Measurements from ENCODE around the gene FAM219B.
"Not testable (repeated sequence)": the region's sequence is repeated elsewhere in the genome, so short reads cannot be mapped to it uniquely, and the experiment has no call there.

The FAM219B gene, protein sequence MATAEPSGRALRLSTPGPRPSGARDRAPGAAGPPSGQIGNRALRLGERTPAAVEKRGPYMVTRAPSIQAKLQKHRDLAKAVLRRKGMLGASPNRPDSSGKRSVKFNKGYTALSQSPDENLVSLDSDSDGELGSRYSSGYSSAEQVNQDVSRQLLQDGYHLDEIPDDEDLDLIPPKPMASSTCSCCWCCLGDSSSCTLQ

DNA sequence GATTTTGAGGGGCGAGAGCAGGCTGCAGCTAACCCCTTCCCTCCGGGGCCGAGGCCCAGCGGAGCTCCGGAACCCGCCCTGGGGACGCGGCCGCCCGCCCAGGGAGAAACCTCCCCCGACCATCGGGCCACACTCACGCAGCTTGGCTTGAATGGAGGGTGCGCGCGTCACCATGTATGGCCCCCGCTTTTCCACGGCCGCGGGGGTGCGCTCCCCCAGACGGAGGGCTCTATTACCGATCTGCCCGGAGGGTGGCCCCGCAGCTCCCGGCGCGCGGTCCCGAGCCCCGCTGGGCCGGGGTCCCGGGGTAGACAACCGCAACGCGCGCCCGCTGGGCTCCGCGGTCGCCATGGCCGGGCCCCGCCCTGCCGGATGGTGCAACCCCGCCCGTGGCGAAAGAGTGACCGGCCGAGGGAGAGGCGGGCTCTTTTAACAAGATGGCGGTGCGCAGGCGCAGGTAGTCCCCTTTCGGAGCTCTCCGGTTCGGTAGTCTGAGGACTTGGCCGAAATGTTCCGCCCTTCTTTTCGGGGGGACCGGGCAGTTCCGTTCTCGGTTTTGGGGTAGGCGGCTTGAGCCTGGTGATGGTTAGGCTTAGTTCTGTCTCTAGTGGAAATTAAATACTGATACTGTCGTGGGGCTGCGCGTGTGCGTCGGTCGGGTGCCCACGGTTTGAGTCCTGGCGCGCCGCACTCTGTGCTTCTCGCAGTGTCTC, at the start of gene FAM219B:
Gene FAM219B (minus strand): TSS at position 402 of the 713 bp plus-strand sequence. CDS start 51 bp downstream, at position 351.
- DNase-seq (ENCODE audit: low read depth in 2 of 2) = peak; percentile 60 to 64

DNA sequence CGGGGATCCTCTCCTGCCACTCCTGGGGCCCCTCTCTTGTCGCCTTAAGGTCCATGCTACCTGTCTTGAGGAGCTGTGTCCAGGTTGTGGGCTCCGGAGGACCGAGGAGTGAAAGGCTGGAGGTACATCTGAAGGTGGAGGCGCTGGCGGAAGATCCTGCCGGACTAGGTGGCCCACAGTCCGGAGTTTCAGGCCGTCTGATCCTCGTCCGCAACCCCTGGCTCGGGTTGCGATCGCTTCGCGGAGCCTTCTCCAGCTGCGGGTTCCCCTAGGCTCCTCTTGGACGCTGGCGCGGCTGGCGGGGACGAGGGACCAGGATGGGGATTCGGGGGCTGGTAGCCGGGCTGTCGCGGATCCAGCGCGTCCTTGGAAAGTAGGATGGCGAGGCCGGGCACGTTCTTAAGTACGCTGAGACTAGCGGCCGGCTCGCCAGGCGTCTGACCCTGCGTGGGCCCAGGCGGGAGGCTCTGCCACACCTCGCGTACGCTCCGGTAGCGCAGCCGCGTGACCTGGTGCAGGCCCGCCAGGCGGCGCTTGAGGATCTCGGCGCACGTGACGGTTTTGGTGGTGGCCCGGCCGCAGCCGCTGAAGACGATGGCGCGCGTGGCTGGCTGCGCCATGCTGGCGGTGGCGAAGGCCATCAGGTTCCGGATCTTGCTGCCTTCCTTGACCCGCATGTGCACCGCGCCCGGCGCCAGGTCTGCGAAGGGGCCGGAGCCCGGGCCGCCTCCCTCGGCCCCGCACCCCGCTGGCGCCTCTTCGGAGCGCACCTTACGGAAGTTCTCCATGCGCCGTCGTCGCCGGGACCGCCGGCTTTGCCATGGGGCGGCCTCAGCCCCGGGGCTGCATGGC, 49.4 kb upstream of the FAM219B start:
- DNase-seq (ENCODE audit: low read depth in 2 of 2) = no peak

DNA sequence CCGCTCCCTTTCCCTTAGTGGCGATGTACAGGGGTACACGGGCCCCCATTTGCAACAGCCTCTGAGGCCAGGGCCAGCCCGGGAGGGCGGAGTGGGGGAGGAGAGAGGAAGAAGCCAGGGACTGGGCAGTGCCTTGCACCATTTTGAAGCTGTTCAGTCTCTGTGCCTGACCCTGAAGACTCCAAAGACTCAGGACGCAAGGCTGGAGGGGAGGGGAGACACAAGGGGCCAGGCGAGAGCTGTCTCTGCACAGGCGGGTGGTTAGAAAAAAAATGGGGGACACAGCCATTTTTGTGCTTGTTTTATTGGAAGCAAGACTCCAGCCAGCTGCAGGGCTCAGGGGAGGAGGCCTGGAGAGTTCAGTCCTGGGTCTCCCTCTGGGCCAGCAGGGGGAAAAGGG, 48.4 kb upstream of the FAM219B start:
- no peak for DNase-seq (ENCODE audit: low read depth in 2 of 2)

DNA sequence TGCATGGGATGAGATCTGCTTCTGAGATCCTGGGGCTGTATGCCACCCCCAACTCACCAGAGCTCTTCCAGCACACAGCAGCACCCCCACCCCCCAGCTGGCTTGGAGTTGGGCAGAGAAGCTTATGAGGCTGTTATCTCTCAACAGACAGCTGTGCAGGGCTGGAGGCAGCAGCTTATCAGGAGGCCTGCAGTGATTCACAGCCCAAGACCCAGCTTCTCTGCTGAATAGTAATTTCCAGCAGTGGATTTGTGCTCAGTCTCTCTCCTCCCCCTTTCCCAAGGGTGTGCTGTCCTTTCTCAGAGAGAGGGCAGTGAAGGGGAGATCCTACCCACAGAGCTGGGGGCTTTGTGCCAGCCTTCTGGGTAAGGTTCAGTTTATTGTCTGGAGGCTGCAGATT, 47.9 kb upstream of the FAM219B start:
- no peak for DNase-seq (ENCODE audit: low read depth in 2 of 2)

DNA sequence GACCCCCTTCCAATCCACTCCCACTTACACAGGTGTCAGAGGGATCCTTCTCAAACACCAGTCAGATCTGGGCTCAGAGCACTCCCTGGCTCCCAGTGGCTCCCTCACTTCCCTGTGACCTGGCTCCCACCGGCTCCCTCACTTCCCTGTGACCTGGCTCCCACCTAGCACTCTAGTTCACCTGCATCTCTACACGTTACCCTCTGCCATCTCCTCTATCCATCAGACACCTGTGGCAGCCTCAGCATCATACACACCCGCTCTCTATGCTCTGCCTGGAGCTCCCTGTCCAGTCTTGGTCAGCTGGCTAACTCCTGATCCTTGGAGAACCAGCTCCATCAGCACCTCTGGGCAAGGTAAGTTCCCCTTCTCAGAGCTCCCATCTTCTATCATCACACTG, 44.4 kb upstream of the FAM219B start:
- no peak for DNase-seq (ENCODE audit: low read depth in 2 of 2)

DNA sequence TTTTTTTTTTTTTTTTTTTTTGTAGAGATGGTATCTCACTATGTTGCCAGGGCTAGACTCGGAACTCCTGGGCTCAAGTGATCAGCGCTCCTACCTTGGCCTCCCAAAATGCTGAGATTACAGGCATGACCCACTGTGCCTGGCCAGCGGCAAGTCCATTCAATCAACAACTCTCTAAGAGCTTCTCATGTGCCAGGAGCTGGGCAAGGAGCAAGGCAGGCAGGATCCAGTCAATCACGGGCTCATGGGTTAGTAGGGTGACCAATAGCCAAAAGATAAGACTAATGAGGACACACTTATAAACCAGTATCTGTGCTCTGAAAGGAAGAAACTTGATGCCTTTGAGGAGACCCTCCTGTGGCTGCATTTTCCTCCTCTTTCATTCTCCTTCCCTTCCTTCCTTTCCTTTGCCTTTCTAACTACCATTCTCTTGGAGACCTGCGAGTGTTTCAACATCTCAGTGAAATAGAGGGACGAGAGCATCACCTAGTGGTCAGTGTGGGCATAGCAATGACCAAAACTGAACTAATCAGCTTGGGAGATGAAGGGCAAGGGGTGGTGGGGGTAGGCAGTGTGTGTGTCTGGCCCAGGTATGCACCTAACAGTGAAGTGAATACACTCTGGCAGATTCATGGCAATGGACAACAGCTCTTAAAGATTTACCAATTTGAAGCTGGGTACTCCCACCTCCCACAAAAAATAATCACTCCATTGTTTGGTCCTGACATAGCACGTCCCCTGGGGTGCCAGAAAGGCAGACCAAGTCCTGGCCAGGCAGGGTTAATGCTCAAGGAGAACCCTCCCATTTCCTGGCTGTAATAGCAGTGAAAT, 43.6 kb upstream of the FAM219B start:
- peak; percentile 42 to 44 for DNase-seq (ENCODE audit: low read depth in 2 of 2)

DNA sequence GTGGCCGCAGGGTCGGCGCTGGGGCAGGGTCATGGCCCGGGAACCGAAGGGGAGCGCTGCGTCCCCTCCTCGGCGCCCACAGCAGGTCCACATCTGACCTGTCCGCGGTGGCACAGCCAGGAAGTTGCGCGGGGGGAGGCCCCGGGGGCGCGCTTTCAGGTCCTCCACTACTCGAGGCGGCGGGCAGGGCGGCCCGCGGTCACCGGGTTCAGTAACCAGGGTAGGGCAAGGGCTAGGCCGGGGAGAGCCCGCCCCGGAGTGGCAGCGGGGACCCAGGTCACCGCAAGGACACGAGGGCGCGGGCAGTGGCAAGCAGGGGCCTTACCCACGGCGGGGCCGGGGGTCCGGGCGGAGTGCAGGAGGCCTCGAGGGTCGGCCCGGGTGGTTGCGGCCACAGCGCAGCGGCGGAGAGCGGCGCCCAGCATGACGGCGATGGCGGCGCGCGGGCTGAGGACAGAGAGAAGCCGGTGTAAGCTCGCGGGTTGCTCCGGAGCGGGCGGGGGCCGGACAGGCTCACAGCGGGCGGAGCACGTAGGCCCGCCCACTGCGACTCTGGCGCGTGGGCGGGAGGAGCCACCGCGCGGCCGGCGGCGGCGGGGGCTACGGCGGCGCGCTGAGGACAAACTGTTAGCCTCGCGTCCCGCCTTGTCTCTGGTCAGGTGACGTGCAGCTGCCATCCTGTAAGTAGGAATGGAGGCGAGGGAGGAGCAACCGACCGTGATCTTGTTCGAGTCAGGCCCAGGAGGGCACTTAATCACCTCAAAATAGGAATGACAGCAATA, 31.1 kb upstream of the FAM219B start, which contains the start of gene COX5A:
Gene COX5A (minus strand): TSS at position 484 of the 782 bp plus-strand sequence. CDS start 59 bp downstream, at position 425.
- peak; percentile 90 to 93 for DNase-seq (ENCODE audit: low read depth in 2 of 2)

DNA sequence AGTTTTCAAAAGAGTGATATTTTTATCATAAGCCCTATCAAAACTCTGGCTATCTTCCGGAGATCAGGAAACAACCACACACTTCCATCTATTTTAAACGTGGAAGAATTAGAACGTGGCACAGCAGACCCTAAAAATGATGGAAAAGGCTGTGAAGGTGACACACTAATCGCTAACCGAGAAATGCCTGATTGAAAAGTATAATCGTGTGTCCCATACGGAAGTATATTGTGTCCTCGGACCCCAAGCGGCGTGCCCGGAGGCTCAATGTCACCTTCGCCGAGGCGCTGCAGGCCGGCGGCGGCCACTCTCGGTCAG, 30.6 kb upstream of the FAM219B start:
- DNase-seq (ENCODE audit: low read depth in 2 of 2) = no peak

DNA sequence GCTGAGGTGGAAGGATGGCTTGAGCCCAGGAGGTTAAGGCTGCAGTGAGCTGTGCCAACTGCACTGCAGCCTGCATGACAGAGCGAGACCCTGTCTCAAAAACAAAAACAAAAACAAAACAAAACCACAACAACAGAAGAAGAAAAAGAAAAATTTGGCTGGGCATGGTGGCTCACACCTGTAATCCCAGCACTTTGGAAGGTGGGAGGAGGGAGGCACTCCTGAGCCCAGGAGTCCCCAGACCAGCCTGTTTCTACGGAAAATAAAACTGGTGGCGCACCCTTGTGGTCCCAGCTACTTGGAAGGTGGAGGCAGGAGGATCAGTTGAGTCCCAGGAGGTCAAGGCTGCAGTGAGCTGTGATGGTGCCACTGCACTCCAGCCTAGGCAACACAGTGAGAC, 28.5 kb upstream of the FAM219B start:
- not testable (repeated sequence) for DNase-seq (ENCODE audit: low read depth in 2 of 2)

DNA sequence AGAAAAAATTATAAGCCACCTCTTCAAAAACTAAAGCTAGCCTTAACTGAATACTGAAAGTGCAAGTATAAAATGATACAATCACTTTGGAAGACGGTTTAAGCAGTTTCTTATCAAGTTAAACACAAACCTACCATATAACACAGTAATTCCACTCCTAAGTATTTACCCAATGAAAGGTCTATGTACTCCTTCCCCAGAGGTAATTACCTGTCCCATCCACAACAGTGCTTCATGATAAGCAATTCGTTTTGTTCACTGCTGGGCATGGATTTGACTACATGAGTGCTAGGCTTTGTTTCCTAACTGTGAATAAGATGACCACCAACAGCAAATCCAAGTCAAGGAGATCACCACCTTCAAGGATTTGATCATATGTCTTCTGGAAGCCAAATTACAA, 26.9 kb upstream of the FAM219B start:
- no peak for DNase-seq (ENCODE audit: low read depth in 2 of 2)

DNA sequence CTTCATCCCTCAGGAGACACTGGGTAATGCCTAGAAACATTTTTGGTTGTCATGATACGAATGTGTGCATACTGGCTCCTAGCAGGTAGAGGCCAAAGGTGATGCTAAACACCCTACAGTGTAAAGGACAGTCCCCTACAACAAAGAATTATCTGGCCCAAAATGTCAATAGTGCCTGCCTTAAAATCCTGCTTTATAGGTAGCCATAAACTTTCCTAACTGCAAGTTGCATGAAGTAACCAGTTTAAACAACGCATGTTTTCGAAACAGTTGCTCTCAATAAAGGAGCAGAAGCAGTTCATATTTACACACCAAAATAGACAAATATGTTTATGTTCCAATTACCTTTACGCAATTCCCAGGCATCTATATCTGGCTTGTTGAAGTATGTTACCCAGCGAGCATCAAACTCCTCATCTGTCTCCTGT, 22.1 kb upstream of the FAM219B start:
- DNase-seq (ENCODE audit: low read depth in 2 of 2) = no peak

DNA sequence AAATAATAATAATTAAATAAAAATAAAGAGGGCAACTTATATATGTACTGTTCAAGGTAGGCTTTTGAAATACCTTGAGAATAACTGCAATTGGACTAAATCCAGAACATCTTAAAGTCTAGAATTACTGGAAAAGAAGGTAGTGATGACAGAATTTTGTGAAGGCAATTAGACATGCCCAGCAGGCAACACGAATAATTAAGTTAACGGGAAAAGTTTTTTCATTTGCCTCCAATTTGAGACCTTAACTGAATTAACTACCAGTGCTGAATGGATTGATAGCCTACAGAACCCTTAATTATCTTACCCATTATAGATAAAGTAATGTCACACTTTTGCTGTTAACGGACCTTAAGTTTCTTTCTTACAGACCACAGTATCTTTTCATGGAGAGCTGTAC, 17.9 kb upstream of the FAM219B start:
- no peak for DNase-seq (ENCODE audit: low read depth in 2 of 2)

DNA sequence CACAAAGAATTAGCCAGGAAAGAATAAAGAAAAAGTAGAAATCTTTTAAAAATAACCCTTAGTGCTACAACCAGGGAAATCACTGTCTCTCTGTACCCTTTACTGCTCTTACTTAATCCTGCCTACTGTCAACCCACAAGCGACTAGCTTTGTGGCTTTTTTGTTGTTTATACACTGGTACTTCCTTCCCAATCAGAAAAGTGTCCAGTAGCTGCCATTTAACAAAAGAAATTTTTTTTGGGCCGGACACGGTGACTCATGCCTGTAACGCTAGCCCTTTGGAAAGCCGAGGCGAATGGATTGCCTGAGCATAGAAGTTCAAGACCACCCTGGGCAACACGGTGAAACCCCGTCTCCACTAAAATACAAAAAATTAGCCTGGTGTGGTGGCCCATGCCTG, 13.8 kb upstream of the FAM219B start:
- no peak for DNase-seq (ENCODE audit: low read depth in 2 of 2)

DNA sequence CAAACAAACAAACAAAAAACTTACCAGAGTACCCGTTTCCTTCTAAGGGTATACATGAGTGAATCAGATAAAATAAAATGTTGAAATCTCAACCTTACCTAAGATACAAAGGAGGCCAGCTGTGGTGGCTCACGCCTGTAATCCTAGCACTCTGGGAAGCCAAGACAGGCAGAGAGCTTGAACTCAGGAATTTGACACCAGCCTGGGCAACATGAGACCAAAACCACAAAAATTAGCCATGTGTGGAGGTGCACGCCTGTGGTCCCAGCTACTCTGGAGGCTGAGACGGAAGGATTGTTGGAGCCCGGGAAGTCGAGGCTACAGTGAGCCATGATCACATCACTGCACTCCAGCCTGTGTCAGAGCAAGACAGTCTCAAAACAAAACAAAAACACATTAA, 11.0 kb upstream of the FAM219B start:
- no peak for DNase-seq (ENCODE audit: low read depth in 2 of 2)

DNA sequence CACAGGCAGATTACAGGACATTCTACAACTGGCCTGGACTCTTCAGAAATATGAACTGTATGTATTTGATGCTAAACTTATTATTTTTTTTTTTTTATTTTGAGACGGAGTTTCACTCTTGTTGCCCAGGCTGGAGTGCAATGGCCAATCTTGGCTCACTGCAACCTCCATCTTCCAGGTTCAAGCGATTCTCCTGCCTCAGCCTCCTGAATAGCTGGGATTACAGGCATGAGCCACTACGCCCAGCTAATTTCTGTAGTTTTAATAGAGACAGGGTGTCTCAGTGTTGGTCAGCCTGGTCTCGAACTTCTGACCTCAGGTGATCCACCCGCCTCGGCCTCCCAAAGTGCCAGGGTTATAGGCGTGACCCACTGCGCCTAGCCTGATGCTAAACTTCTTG, 7.1 kb upstream of the FAM219B start:
- not testable (repeated sequence) for DNase-seq (ENCODE audit: low read depth in 2 of 2)

DNA sequence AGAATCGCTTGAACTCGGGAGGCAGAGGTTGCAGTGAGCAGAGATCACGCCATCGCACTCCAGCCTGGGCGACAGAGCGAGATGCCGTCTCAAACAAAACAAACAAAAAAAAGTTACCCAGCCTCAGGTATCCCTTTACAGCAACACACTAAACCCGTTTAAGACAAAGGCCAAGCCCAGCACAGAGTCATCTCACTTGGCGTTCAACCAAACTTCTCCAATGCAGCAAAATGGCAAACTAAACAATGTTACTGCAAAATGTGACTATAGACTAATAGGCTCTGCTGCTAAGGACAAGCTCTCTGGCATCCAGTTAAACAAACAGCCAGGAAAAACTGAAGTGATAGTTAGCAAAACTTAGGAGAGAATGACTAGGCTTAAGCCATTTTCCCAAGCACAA, 6.4 kb upstream of the FAM219B start:
- no peak for DNase-seq (ENCODE audit: low read depth in 2 of 2)

DNA sequence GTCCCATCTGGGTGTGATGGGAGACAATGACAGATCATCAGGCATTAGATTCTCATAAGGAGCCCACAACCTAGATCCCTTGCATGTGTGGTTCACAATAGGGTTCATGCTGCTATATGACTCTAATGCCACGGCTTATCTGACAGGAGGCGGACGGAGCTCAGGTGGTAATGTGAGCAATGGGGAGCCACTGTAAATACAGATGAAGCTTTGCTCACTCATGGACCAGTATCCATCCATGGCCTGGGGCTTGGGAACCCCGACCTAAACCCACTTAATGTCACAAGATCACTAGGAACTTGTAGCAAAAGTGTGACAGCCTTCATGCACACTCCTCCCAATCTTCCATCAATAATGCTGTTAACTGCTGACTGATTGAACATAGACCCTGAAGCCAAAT, 2.0 kb upstream of the FAM219B start:
- DNase-seq (ENCODE audit: low read depth in 2 of 2) = no peak

DNA sequence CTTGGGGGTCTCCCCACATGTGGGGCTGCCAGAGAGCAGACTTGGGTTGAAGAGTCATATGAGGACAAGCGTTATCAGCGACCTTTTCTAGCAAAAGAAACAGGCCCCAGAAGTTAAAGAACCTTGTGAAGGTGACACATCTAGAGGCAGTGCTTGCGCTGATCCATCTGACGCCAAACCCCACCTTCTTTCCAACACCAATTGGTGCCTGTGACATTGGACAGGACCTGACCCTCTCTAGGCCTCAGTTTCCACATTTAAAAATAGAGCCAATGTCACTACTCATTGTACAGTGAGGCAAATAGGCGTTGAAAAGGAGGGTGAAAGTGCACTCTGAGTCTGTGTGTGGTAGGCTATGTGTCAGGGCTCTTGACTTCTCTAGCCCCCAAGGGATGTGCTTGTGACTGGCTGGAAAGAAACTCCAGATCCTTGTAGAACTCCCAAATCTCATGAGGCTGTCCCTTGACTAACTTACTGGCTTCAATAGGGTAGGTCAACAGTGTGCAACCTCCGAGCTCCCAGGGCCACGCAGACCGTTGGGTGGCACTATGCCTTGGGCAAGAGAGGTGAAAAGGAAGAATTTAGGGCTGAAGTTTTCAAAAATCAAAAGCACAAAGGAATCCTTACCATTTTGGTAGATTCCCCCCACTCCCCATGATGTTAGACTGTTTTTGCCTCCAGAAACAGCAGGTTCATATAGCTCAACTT, 666 bp upstream of the FAM219B start:
- DNase-seq (ENCODE audit: low read depth in 2 of 2) = no peak

DNA sequence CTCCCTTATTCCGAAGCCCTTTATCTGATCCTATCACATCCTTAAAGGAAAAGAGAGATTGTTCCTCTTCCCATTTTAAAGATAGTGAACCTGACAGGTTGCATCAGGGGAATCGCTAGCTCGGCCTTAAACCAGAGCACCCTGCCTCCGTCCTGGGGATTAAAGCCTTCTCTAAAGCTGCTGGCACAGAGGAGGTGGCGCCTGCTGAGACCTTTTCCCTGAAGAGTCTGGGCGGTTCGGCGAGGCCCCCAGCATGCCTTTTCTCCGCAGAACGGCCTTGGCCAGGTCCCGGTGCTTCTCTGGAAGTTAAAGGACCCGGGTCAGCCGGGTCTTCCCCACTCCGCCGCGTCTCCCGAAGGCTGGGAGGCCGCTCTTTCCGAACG, 593 bp downstream of the FAM219B start:
- no peak for DNase-seq (ENCODE audit: low read depth in 2 of 2)

DNA sequence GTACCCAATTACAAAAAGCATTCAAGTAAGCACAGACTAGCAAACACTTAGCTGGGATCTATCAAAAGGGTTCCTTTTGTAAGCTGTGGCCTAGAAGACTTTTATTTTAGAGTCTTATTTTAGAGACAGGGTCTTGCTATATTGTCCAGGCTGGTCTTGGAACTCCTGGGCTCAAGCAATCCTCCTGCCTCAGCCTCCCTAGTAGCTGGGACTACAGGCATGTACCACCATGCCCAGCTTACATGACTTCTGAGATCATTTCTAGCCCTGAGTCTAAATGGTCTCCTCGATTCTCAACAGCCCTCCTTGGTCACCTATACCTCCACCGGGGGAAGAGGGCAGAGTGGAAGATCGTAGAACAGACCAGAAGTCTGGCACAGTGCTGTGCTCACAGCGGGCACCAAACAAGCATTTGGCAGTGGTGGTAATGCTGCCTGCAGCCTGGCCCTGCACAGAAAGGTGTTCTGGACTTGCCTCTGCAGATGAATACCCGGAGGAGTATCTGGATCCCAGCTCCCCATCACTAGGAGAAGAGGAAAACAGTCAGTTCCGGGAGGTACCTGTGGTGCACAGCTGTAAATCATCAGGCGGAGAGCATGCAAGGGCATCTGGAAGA, 2.4 kb downstream of the FAM219B start:
- no peak for DNase-seq (ENCODE audit: low read depth in 2 of 2)

Data from fibroblast of skin of left quadriceps (primary cell).